Measurements from ENCODE around the gene FRMD5. TPM values are rescaled to one million over a fixed set of nuclear protein-coding genes. Genes with fewer than 3 reads are reported as not detected.

FRMD5 gene
- total RNA-seq, 1 experiment from 2014 or later, result 6.5 TPM

GRCh38 chr15:43918717-43919116, 276.4 kb downstream of the FRMD5 start:
- Histone ChIP-seq H2AFZ (no peak overlapping the region), H3F3A (ENCODE audit: insufficient read depth, low read depth) (no peaks in the 10 kb centered on the region), H3K9me3 (ENCODE audit: insufficient read depth, low read depth) (no peaks in the 10 kb centered on the region), H4K20me1 (ENCODE audit: insufficient read depth) (no peaks in the 10 kb centered on the region; the same call in 1 of the 2 replicates), H3K9me2 (ENCODE audit: insufficient read depth) (no peaks in the 10 kb centered on the region), H3K4me2 (no peak overlapping the region), H3K4me3 (no peak overlapping the region), H3K36me3 (ENCODE audit: low read depth) (no peaks in the 10 kb centered on the region), H3K79me2 (ENCODE audit: low read depth) (no peaks in the 10 kb centered on the region), H3K27me3 (ENCODE audit: insufficient read depth, low read depth) (no peaks in the 10 kb centered on the region), H3K27ac (no peak overlapping the region), H3K4me1 (replicated peaks; ENCODE audit: insufficient read depth) (peaks cover 13% of the 10 kb centered on the region)
- intact Hi-C loops (cut with micrococcal nuclease; ENCODE audit: unreplicated experiment), result no loop called here
- no peak for DNase-seq
- BruUV-seq (replicated peaks), result no TSS peak
- POLR2A ChIA-PET (ENCODE audit: unreplicated experiment), result no interaction called here
- no peak for TF ChIP-seq CTCF (conservative IDR thresholded peaks at IDR 0.05)
- TF ChIP-seq EZH2 (IDR thresholded peaks at IDR 0.05; ENCODE audit: low read depth), result no peak
- CTCF ChIA-PET, result no interaction called here

GRCh38 chr15:43916326-43916660, 278.8 kb downstream of the FRMD5 start:
- Histone ChIP-seq H3K27me3 (ENCODE audit: insufficient read depth, low read depth) (no peaks in the 10 kb centered on the region), H3K4me2 (no peak overlapping the region), H3K4me3 (no peak overlapping the region), H3K9me3 (ENCODE audit: insufficient read depth, low read depth) (no peaks in the 10 kb centered on the region), H3K9me2 (ENCODE audit: insufficient read depth) (no peaks in the 10 kb centered on the region), H3K4me1 (replicated peaks; ENCODE audit: insufficient read depth) (peaks cover 18% of the 10 kb centered on the region), H2AFZ (no peak overlapping the region), H4K20me1 (ENCODE audit: insufficient read depth) (no peaks in the 10 kb centered on the region), H3K79me2 (ENCODE audit: low read depth) (no peaks in the 10 kb centered on the region), H3F3A (ENCODE audit: insufficient read depth, low read depth) (peaks cover 3% of the 10 kb centered on the region; the same call in 1 of the 2 replicates), H3K36me3 (ENCODE audit: low read depth) (no peaks in the 10 kb centered on the region), H3K27ac (no peak overlapping the region)
- CTCF ChIA-PET, result no interaction called here
- POLR2A ChIA-PET (ENCODE audit: unreplicated experiment), result interaction anchor here (0.7 kb wide), 1 partner anchor 116 kb away, joined by 4 read pairs; no protein-coding TSS in a partner anchor
- intact Hi-C loops (cut with micrococcal nuclease; ENCODE audit: unreplicated experiment), result no loop called here
- BruUV-seq (replicated peaks), result no TSS peak
- no peak for DNase-seq
- TF ChIP-seq CTCF (conservative IDR thresholded peaks at IDR 0.05) (no peak), EZH2 (IDR thresholded peaks at IDR 0.05; ENCODE audit: low read depth) (no peak)

GRCh38 chr15:43915631-43916325, 279.3 kb downstream of the FRMD5 start:
- Histone ChIP-seq H3K36me3 (ENCODE audit: low read depth) (no peaks in the 10 kb centered on the region), H3K4me3 (no peak overlapping the region), H3K27ac (no peak overlapping the region), H3K79me2 (ENCODE audit: low read depth) (no peaks in the 10 kb centered on the region), H3K4me2 (no peak overlapping the region), H2AFZ (no peak overlapping the region), H3K27me3 (ENCODE audit: insufficient read depth, low read depth) (no peaks in the 10 kb centered on the region), H3K4me1 (replicated peaks; ENCODE audit: insufficient read depth) (peaks cover 18% of the 10 kb centered on the region), H3K9me2 (ENCODE audit: insufficient read depth) (no peaks in the 10 kb centered on the region), H3K9me3 (ENCODE audit: insufficient read depth, low read depth) (no peaks in the 10 kb centered on the region), H4K20me1 (ENCODE audit: insufficient read depth) (no peaks in the 10 kb centered on the region), H3F3A (ENCODE audit: insufficient read depth, low read depth) (peaks cover 3% of the 10 kb centered on the region; the same call in 1 of the 2 replicates)
- intact Hi-C loops (cut with micrococcal nuclease; ENCODE audit: unreplicated experiment), result no loop called here
- ChIA-PET CTCF (no interaction called here), POLR2A (ENCODE audit: unreplicated experiment) (interaction anchor here (0.7 kb wide), 1 partner anchor 117 kb away, joined by 4 read pairs; no protein-coding TSS in a partner anchor)
- TF ChIP-seq CTCF (conservative IDR thresholded peaks at IDR 0.05), result no peak
- no peak for TF ChIP-seq EZH2 (IDR thresholded peaks at IDR 0.05; ENCODE audit: low read depth)
- no TSS peak for BruUV-seq (replicated peaks)
- DNase-seq, result no peak
